Stimulated activated CD4-positive, alpha-beta T cell treated with anti-CD3 and anti-CD28 coated beads, Interleukin-1b, Interleukin-23, amount 100 ng/mL, for 1 hour (primary cell): ENCODE results near the gene ACIN1.
A peak's percentile ranks its signal among the peaks of the same experiment; 100 is the strongest.
"Not testable (repeated sequence)": the region's sequence is repeated elsewhere in the genome, so short reads cannot be mapped to it uniquely, and the experiment has no call there.

ENCODE experiments used
- DNase-seq, 2 donors: peaks; one replicate each; pipeline ENCODE4 v3.0.0-alpha.2; 2020; ENCODE audit warnings: low read depth in 2 of 2

ACIN1 gene

DNA sequence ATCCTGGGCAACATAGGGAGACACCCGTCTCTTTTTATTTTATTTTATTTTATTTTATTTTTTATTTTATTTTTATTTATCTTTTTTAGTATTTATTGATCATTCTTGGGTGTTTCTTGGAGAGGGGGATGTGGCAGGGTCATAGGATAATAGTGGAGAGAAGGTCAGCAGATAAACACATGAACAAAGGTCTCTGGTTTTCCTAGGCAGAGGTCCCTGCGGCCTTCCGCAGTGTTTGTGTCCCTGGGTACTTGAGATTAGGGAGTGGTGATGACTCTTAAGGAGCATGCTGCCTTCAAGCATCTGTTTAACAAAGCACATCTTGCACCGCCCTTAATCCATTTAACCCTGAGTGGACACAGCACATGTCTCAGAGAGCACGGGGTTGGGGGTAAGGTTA, 12.7 kb upstream of the ACIN1 start:
- DNase-seq = not testable (repeated sequence)

DNA sequence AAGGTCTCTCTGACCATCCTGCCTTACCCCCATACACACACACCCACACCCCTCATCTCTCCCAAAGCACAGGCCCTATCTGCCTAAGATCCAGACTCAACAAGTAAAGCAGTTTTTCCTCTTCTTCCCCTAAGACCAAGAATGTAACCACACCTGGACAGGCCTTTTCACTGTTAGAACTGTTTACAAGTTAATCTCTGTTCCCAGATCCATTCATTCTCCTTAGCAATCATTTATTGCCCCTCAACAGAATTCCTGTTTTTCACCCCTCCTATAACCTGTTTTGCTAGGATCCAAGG, 11.8 kb upstream of the ACIN1 start:
- no peak for DNase-seq

DNA sequence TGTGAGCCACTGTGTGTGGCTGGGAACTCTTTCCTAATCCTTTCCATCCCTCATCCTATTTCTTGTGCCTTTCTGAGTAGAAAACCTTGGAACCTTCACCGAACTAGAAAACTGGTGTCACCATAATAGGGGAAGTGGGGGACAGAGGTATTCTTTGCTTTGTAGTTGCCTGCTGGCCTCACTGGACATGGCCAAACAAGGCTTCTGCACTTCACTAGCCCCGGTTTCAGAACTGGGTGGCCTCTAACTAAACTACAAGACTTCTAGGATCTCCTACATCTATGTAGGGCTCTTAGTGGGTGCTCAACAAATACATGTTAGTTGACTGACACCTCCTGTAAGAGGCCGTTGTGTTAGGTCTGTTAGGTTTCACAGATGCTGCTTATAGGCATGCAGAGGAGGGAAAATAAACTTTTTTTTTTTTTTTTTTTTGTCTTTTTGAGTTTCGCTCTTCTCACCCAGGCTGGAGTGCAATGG, 10.4 kb upstream of the ACIN1 start:
- DNase-seq = no peak

DNA sequence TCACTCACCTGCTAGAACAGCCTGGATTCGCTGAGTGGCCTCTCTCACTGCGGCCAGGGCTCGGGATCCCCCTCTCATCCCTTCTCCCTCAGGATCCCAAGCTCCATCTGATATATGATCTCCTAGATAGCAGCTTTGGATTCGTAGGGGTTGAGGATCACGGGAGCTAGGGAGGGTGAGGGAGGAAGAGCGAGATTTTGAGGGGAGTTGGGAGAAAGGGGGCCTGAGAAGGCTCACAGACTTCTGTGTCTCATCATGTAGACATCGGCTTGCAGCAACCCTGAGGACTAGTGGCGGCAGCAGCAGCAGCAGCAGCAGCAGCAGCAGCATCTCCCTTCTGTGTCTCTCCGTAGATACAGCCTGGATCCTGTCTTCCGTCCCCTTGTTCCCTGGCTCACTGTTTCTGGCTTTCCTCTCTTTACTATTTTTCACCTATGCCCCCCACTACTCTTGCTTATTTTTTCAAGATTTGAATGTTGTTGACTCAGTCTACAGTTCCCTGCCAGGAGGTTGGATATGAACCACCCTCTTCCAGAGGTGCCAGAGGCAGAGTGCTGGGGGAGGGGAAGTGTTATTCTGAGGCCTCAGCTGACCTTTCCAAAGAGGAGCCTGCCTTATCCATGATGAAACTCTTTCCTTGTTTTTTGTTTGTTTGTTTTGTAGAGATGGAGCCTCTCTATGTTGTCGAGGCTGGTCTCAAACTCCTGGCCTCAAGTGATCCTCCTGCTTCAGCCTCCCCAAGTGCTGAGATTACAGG, 9.8 kb upstream of the ACIN1 start, which contains the start of gene CIROP:
TSS of gene CIROP (minus strand) at position 399 of the 757 bp plus-strand sequence. CDS start at position 330, 69 bp downstream.
- no peak for DNase-seq

DNA sequence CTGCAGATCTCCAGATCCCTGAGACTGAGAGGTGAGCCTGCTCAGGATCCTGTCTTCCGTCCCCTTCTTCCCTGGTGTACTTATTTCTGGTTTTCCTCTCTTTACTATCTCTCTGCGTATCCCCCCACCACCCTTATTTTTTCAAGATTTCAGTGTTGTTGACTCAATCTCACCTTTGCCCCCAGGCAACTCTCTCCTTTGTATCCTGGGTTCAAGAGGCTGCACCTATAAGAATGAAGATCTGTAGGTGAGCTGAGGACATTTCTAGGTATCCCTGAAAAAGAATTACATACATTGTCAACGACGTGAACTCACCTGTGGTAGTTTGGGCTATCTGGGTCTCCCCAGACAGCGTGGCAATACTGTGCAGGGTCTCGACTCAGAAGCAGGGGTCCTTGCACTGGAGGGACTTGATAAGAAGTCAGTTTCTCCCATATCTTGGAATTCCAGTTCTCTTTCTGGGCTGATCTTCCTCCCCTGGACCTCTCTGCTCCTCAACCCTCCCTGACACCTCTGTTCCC, 9.2 kb upstream of the ACIN1 start:
- no peak for DNase-seq

DNA sequence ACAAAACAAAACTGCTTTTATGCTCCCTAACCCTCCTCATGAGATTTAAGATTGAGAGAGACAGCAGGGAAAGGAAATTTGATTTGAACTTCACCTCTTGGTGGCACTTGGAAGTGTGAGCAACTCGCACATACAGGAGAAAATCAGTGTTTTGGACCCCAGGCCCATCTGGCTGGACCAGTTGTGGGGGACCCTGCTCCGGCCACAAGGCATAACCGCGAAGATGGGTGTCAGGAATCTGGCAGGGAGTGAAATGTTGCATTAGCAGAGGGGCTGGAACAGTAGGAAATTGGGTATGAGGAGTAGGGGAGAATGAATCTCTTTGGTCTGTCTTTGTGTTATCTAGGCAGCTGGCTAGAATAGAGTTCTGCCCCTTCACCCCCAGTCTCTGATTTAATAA, 8.6 kb upstream of the ACIN1 start:
- DNase-seq = no peak

DNA sequence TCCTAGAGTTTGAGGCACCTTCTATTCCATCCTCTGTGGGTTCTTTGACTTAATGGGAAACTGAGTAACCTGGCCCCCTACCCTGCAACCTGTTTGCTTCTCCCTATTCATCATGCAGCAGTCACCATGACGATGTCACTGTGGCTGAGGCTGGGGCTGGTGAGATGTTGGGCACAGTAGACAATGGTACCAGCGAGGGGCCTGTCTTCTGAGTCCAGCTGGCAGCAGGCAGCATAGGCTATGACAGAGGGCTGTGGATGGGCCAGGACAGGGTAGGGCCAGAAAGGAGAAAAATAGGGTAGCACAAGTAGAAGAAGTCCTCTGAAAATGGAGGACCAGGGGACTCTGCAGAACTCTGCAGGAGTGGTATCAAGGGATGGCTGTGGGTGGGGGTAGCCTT, 7.9 kb upstream of the ACIN1 start:
- no peak for DNase-seq

DNA sequence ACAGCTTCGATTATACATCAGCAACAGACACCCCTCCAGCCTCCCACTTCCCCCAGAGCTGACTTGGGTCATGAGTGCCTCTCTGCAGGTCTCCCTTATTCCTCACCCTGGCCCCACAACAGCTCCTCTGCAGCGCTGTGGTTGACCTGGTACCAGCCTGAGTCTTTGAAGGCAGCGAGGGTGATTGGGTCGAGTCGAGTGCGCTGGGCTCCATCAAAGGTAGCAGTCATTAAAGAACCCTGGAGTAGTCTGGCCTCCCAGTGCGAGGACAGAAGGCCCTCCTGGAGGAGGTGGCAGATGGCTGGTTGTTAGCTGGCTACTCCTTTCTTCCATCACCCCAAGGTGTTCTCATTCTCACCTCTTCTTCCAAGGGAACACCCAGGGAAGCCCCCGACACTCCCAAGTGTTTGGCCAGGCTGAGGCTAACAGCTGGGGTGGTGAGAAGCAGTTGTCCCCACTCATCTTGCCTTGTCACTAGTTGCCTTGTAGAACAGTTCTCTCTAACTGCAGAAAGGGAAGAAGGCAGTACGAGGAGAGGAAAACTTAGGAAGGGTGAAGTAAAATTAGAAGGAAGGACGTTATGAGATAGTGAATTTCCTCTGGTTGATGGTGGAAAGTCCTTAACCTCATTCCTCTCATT, 7.2 kb upstream of the ACIN1 start:
- DNase-seq = no peak

DNA sequence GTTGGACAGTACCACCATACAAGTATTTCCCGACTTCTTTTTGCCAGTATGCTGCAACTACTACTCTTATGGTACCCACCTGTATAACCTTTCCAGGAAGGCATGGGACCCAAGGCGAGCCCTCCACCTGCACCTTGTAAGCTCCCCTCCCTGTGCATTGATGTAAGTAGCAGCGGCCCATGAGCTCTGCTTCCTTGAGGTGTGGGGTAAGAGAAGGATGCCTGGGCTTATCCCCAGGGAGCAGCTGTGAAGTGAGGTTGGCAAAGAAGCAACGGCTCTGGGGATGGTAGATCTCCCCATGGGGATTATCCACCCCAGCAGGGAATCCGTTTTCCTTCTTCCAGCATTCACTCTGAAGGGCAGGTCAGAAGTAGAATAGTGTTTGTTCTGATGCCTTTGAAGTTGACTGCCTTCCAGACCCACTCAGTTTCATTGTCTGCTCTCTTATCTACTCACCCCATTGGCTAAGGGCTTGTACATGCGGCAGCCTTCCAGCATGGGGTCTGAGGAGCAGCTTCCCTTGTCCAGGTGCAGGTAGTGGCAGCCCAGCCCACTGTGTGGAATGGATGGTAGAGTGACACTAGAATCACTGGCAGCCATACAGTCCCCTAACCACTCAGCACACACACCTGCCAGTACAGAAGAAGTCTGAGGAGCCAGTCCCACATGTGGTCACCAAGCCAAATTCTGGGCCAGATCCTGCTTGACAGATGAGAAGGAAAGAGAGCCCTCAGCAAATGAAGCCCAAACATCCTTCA, 6.5 kb upstream of the ACIN1 start:
- DNase-seq = no peak

DNA sequence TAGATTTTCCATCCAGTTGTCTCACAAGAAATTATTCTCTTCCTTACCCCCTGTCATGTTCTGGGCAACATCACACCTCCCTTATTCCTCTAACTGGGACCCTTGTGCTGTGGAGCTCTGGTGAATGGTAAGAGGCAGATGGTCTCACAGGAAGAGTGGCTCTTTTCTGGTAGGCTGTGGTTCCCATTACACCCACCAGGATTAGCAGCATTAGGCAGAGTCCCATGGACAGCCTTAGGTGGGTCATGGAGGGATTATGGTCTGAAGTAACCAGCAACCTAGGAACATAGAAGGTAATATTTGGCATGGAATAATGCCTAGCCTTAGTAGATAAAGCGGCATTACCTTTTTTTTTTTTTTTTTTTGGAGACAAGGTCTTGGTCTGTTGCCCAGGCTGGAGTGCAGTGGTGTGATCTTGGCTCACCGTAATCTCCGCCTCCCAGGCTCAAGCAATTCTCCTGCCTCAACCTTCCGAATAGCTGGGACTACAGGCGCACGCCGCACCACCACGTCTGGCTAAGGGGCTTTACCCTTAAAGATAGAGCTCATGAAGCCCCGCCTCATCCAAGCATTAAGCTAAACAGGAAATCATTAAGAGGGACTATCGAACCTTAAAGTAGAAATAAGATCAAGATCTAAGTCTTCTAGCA, 4.4 kb upstream of the ACIN1 start:
- DNase-seq = no peak

DNA sequence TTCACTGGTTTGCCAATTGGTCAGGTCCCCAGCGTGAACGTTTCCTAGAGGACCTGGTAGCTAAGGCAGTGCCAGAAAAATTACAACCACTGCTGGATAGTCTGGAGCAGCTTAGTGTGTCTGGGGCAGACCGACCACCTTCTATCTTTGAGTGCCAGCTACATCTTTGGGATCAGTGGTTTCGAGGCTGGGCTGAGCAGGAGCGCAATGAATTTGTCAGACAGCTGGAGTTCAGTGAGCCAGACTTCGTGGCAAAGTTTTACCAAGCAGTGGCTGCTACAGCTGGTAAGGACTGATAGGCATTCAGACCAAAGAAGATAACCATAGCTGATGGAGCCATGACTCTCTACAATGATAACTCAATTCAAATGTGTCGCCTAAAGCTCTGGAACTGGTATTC, 2.9 kb upstream of the ACIN1 start:
- DNase-seq = no peak

DNA sequence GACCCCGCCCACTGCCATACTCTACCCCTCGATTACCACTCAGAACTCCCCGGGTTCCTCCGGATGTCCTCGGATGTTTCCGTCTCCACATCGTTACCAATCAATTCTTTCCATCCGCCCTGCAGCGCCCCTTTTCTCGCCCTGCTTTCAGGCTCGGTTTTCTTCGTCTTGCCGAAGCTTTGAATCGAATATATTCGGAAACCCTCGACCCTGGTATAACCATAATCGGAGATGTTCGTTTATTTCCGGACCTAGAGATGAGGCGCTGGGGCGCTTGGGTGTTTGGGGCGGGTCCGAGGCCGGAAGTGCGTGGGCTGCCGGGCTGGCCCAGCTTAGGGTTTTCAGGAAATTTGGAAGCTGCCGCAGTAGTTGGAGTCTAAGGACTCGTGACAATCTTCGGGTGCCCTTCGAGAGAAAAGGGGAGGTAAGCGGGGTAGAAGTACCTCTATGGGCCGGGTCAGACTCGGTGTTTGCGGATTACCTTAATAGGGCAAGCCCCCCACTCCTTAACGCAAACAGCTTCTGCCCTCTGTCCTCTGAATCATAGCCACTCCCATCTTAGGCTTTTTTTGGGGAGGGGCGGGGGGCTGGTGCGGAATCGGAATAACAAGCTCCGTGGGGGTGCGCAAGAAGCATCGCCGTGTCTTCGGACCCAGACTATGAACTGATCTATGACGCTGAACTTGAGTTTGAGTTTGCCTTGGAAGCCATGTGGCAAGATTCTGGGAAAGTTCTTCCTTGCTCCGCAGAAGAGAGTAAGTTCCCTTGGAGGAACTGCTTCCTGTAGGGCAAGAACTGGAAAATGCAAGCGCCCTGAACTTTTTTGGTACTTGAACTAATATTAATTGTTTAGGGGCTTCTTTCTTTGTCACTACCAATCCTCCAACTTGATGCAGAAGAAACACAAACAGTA, 516 bp upstream of the ACIN1 start, which contains the start of gene C14orf119:
TSS of gene C14orf119 (plus strand) at position 310 of the 913 bp plus-strand sequence. CDS start 2,154 bp downstream, outside the sequence.
- peak; percentile 98 to 99 for DNase-seq

DNA sequence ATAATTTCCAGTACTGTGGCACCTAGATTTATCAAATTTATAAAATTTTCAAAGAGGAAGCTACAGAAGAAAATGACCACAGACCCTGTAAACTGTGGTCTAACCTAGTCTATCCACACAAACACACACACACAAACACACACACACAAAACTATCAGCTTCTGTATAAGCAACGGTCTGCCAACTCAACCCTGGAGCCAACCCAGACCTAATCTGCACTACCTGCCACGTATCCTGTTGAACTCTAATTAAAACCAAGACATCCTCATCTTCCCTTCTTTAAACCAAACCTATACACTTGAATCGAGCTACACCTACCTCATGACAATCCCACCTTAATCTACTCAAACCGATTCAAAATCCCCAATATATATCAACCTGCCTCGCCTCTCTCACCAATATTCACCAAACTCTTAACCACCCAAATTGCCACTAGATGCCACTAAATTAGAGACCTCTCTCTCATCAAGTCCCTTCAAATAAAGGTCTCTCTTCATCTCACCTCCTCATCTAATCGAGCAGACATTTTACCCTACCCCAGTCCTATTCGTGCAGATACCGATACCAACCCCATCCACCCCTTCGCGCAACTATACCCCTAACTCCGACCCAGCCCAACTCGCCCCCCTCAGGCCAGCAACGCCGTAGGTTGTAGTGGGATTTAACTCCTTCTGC, 808 bp downstream of the ACIN1 start:
- no peak for DNase-seq

DNA sequence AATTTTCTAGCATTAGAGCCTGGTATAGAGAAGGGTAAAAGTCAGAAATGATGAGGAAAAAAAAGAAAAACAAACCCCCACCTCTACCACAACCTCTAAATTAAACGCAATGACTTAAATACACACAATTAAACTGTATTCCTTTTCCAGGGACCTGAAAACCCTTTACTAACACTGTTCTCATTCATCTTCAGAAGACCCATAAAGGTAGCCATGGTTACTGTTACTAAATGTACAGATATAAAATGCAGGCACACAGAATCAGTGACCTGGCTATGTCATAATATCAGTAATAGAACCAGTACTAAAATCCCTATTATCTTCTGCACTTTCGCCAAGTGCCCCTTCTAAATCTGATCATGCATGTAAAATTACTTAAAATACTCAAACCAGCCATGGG, 1.4 kb downstream of the ACIN1 start:
- DNase-seq = no peak

DNA sequence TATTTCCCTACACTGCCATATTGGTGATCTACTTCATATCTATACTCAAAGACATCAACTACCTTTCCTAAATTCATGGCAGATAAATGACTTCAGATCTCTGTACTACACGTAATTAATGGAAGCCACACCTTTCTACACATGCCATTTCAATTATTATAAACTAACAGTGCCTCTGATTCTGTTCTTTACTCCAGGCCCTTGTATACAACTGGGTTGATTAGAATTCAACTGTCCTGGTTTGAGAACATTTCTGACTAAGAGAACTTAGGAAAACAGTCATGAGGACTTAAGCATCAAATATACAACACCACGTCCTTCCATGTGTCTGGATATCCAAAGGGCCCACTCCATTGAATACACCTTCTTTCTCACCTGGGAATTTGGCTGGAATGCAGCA, 1.8 kb downstream of the ACIN1 start:
- DNase-seq = no peak

DNA sequence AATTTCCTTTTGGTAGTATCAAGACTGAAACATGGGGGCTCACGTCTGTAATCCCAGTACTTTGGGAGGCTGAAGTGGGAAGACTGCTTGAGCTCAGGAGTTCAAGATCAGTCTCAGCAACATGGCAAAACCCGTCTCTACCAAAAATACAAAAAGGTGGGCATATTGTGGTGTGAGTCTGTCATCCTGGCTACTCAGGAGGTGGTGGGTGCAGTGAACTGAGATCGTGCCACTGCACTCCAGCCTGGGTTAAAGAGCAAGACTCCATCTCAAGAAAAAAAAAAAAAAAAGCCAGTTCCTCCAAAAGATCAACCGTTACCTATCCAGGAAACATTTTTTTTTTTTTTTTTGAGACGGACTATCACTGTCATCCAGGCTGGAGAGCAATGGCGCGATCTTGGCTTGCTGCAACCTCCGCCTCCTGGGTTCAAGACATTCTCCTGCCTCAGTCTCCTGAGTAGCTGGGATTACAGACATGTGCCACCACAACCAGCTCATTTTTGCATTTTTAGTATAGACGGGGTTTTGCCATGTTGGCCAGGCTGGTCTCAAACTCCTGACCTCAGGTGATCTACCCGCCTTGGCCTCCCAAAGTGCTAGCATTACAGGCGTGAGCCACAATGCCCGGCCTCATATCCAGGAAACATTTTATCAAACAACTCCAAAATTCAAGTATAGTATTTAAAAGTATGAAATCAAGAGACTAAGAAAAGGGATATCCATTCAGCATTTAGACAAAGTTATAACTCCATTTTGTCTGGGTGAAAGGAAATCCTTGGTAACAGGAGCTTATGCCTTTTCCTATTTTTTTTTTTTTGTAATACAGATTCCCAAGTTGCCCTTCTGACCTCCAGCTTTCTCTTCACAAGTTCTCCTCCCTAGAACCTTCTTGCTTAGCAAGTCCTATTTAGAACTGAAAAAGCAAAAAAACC, 3.4 kb downstream of the ACIN1 start:
- DNase-seq = no peak

DNA sequence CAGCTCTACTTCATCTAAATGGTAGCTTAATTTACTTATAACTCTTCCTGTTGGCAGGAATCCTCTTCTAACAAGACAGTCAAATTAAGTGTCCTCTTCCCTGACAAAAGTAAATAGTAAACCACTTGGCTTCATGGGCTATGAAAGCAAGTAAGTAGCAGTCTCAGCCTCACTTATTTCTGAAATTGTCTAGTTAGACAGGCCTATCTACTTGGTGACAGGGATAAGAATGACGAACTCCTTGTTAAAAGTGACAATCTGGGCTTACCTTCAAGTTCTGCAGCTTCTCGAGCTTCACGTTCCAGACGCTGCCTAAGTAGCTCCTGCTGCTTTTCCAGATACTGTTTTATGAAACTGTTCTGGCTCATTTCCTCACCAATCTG, 4.7 kb downstream of the ACIN1 start:
- DNase-seq = no peak

DNA sequence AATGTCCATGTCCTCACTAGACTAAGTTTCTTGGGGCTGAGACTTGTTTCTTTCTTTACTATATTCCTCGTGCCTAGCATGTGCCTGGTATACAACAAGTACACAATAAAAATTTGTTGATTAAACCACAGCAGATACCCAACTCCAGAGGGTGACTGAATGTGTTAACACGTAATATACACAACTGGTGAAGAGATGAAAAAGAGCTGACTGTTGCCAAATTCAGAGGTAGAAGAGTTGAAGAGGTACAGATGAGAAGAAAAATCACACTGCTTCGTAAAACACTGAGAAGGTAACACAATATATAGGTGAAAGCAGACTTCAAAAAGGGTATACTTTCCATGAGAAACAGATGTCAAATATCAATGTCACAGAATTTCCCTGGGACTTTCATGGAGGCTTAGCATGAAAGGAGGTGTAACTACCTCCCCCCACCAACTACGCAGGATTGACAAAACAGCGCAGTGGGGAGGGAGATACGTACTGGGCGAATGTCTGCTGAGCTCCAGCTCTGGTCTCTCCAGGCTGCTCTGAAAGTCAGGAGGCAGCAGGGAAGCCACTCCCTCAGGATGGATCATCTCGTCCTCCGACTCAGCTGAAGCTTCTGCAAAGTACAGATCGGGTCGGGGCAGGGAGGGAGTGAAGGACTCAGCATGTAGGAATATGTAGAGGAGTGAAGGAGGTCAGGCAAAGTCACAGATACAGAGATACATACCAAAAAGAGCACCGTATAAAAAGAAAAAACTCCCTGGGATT, 5.3 kb downstream of the ACIN1 start:
- no peak for DNase-seq
